ENCODE results near the gene MACROH2A1. TPM values are rescaled to one million over a fixed set of nuclear protein-coding genes. Genes with fewer than 3 reads are reported as not detected.

Gene MACROH2A1
- polyA plus RNA-seq, 6 donors from 2014 or later, result 85.2 to 170 (median 120) TPM

DNA sequence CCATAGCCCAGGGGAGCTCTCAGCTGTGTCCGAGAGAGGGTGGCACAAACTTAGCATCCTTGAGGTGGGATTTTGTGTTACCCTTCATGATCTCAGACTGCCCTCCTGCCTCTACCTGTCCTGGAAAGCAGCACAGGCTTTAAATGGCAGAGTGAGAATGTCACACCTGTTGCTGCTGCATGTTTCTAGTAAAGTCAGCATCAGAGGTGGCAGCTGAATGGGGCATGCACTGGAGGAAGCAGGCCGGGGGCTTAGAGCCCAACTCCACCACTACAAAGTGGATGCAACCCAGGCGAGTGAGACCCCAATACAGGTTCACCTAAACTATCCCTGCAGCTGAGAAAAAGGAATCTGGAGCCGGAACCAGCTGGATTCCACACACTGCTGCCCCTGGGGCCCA lies 51.6 kb downstream of the MACROH2A1 start:
- Mint-ChIP-seq H3K27ac (peak overlapping the region in 2 of 6 donors; percentile 12 to 54), H3K4me3 (no peak overlapping the region), H3K27me3 (no peaks in the 10 kb centered on the region), H3K36me3 (peaks cover 28 to 40% of the 10 kb centered on the region in 2 donors), H3K9me3 (peaks cover 0 to 3% (median 0%) of the 10 kb centered on the region in 7 donors), H3K4me1 (peaks cover 14 to 32% (median 32%) of the 10 kb centered on the region in 3 donors)
- DNase-seq, result no peak
- ATAC-seq (ENCODE audit: low read depth in 2 of 2), result no peak

DNA sequence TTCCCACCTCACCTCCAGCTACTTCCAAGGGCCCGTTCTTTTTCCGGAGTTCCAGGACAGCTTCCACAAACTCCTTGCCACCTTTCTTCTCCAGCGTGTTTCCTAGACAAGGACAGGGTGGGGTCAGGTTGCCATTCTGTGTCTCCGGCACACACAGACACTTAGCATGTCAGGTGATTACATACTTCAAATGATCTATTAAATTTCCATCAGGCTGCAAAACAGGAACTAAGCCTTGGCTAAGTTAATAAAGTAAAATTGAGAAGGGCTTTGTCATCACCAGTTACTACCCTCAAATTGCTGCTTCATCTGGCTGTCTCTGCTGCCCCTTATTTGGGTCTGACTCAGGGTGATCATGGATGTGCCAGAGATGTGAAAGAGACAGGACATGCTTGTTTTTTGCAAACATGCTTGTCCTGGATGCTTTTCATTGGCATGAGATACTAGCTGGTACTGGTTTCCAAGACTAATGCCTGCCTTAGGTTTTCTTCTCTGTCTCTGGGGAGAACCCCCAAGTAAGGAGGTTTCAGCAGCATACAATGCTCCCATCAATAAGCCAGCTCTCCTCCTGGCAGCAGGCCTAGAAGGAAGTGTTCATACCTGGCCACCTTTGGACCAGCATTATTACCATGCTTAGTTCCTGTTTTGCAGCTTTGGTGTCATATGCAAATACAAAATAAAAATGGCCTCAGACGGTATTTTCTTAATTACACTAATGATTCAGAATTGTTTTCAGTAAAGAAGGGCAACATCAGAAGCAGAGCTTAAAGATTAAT lies 52.9 kb downstream of the MACROH2A1 start:
- DNase-seq (peak; percentile 18), ATAC-seq (ENCODE audit: low read depth in 2 of 2) (peak; percentile 84 to 88)
- Mint-ChIP-seq H3K4me3 (peak overlapping the region in 7 of 8 donors; percentile 49 to 85 (median 59)), H3K4me1 (peaks cover 14 to 32% (median 32%) of the 10 kb centered on the region in 3 donors), H3K36me3 (peaks cover 38 to 44% of the 10 kb centered on the region in 2 donors), H3K27me3 (no peaks in the 10 kb centered on the region), H3K9me3 (peaks cover 0 to 3% (median 0%) of the 10 kb centered on the region in 7 donors), H3K27ac (peak overlapping the region; percentile 70 to 97 (median 92))

DNA sequence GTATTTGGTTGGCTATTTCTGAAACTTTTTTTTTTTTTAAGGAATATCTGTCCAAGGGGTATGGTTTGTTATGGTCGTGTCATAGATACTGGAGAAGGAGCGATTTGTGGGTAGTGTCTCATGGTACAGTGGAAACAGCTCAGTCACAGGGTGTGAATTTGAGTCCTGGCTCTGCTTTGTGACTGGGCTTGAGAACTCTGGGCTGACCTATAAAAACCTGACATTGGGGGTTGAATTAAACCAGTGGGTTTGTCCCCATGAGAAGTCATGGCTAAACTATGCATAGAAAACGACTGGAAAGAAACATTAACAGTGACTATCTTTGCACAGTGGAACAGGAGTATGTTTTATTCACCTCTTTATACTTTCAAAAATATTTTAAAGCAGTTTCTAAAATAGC lies 54.7 kb downstream of the MACROH2A1 start:
- ATAC-seq (ENCODE audit: low read depth in 2 of 2), result no peak
- DNase-seq, result no peak
- H3K36me3 Mint-ChIP-seq, result peaks cover 42 to 51% of the 10 kb centered on the region in 2 donors
- H3K9me3 Mint-ChIP-seq, result peaks cover 0 to 3% (median 0%) of the 10 kb centered on the region in 7 donors
- H3K27me3 Mint-ChIP-seq, result no peaks in the 10 kb centered on the region
- H3K4me3 Mint-ChIP-seq, result peak overlapping the region in 1 of 8 donors; percentile 3
- H3K4me1 Mint-ChIP-seq, result peaks cover 14 to 31% (median 30%) of the 10 kb centered on the region in 3 donors
- H3K27ac Mint-ChIP-seq, result peak overlapping the region in 1 of 6 donors; percentile 17

DNA sequence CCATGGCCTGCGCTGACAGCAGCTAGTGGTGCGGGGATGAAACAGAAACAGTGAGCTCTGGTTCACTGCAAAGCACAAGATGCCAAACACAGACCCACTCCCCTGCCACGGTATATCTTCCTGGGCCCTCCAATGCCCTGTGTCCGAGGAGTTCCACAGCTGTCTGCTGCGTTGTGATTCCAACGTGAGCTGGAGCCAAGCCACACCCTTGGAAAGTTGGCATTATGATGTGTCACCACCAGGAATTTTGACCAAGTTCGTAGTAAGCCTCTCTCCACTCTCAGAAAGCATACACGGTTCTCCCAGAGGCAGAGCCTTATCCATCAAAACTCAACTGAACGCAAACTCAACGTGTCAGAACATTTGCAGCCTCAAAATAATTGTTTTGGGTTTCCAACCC lies 55.6 kb downstream of the MACROH2A1 start:
- ATAC-seq (ENCODE audit: low read depth in 2 of 2) (no peak), DNase-seq (no peak)
- H3K27ac Mint-ChIP-seq, result no peak overlapping the region
- peaks cover 42 to 47% of the 10 kb centered on the region in 2 donors for H3K36me3 Mint-ChIP-seq
- no peak overlapping the region for H3K4me3 Mint-ChIP-seq
- no peaks in the 10 kb centered on the region for H3K27me3 Mint-ChIP-seq
- peaks cover 14 to 28% (median 27%) of the 10 kb centered on the region in 3 donors for H3K4me1 Mint-ChIP-seq
- H3K9me3 Mint-ChIP-seq, result peaks cover 0 to 3% (median 0%) of the 10 kb centered on the region in 7 donors

DNA sequence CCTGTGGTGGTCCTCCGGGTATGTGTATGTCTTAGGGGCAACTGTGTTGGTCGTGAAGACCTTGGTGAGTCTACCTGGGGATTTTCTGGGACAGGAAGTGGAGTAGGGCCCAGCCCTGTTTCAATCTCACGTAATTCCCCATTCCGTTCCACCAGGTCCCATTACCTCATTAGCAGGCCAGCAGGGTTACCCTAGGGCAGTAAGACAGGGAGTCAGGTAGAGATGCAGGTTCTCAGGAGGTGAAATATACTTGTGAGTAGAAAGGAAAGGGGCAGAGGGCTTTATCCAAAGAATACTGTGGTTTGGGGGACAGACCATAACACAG lies 56.5 kb downstream of the MACROH2A1 start:
- Mint-ChIP-seq H3K27ac (no peak overlapping the region), H3K4me1 (peaks cover 14 to 27% (median 27%) of the 10 kb centered on the region in 3 donors), H3K36me3 (peaks cover 42 to 47% of the 10 kb centered on the region in 2 donors), H3K4me3 (no peak overlapping the region), H3K27me3 (no peaks in the 10 kb centered on the region), H3K9me3 (peaks cover 0 to 3% (median 0%) of the 10 kb centered on the region in 7 donors)
- ATAC-seq (ENCODE audit: low read depth in 2 of 2) (no peak), DNase-seq (no peak)

DNA sequence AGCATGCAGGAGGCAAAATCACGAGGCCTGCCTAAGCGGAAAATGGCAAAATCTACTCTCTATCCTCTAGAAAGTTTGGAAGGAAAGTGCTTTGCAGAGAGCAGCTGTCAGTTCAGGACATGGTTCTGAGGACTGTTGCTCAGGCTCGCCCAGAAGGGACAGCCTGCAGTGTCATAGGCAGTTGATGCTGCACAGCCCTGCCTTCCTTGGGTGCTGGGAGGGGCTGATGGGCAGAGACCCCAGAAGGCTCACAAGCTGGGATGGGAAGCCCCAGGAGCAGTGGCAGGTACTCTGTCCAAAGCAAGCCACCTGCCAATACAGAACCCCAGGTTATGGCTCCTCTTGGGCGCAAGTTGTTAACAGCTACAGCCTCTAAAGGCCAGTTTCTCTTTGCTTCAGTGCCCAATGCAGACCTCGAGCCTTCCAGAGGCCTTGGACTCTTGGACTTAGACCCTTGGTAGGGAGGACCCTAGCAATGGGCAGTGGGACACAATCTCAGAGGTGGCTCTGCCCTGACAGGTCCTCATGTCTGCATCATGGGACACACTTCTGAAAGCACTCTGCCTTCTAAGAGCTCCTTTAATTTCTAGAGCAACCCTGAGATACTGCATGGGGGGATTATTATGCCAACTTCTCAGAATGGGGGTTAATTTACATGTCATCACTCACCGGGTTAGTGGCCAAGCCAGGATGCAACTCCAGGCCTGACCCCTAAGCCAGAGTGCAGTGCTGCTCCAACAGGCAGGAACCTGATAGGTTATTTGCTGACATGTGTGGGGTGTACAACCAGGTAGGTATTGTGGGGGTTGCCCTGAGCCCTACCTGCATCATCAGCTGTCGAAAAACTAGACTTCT lies 57.1 kb downstream of the MACROH2A1 start:
- ATAC-seq (ENCODE audit: low read depth in 2 of 2), result no peak
- Mint-ChIP-seq H3K4me1 (peaks cover 13 to 26% (median 21%) of the 10 kb centered on the region in 3 donors), H3K9me3 (peaks cover 0 to 3% (median 0%) of the 10 kb centered on the region in 7 donors), H3K27ac (no peak overlapping the region), H3K27me3 (no peaks in the 10 kb centered on the region), H3K4me3 (peak overlapping the region in 1 of 8 donors; percentile 47), H3K36me3 (peaks cover 42 to 46% of the 10 kb centered on the region in 2 donors)
- DNase-seq, result no peak

DNA sequence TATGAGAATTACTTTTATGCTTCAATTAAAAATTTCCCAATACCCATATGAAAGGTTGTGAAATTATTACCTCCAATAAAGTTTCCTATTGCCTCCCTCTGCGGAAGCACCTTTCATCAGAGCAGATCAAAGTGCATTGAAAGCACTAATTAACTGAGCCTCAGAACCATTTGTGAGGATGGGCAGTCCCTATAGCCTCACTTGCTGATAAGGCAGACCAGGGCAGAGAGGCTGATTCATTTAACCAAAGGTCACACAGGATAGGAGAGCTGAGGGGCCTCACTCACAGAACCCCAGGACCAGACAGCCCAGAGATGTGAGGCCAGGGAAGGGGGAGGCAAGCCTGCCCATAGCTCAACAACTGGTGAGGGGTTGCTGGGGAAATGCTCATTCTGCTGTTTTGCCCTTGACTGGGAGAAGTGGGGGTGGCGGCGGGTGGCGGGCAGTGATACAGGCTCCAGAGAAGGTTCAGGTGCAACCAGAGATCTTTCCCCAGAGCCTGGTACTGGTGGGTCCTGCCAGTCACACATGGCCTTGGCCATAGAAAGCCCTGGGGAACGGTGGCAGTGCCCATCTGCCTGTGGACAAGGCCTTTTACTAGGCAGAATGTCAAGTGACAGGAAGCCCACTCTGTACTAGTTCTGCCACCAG lies 57.9 kb downstream of the MACROH2A1 start:
- DNase-seq (no peak), ATAC-seq (ENCODE audit: low read depth in 2 of 2) (no peak)
- Mint-ChIP-seq H3K4me3 (no peak overlapping the region), H3K9me3 (no peaks in the 10 kb centered on the region), H3K27ac (peak overlapping the region in 1 of 6 donors; percentile 42), H3K4me1 (peaks cover 5 to 18% (median 13%) of the 10 kb centered on the region in 3 donors), H3K36me3 (peaks cover 39 to 40% of the 10 kb centered on the region in 2 donors), H3K27me3 (no peaks in the 10 kb centered on the region)

DNA sequence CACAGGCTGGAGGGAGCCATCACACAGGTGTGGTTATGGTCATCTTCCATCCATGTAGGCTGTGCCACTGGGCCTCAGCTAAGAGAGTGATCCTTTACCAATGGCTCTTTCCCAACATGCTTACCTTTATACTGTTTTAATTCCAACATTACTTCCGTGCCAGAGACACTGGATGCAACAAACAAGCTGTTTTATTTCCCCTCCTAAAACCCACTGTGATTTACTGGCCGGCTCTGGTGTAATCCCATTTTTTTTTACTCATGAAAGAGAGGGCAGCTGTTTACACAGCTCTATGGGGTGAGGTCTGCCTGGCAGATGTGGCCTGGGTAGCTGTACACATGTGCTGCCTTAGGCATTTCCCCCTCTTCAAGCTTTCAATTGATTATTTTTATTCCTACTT lies 58.5 kb downstream of the MACROH2A1 start:
- Mint-ChIP-seq H3K36me3 (peaks cover 34 to 39% of the 10 kb centered on the region in 2 donors), H3K4me3 (no peak overlapping the region), H3K27ac (peak overlapping the region in 2 of 6 donors; percentile 21 to 51), H3K27me3 (no peaks in the 10 kb centered on the region), H3K9me3 (no peaks in the 10 kb centered on the region), H3K4me1 (peaks cover 0 to 12% (median 8%) of the 10 kb centered on the region in 3 donors)
- no peak for DNase-seq
- ATAC-seq (ENCODE audit: low read depth in 2 of 2), result no peak

DNA sequence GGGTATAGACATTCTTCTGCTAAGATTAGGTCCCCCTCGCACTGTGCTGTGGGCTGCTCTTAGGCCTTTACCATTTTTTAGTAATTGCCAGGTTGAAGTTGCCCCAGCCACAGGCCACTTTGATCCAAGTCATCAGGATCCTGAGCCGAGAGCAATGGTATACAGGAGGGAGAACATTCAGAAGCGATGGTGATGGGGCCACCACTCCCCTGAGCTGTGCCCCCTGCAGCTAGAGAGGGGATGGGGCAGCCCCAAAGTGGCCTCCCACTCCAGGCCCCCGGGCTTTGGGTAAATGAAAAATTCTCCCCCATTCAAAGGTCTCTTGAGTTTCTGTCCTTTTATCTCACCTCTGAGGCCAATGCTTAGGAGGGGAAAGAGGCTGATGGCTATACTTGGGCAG lies 59.4 kb downstream of the MACROH2A1 start:
- no peaks in the 10 kb centered on the region for H3K27me3 Mint-ChIP-seq
- H3K36me3 Mint-ChIP-seq, result peaks cover 34% of the 10 kb centered on the region in 2 donors
- no peak for ATAC-seq (ENCODE audit: low read depth in 2 of 2)
- DNase-seq, result no peak
- H3K27ac Mint-ChIP-seq, result no peak overlapping the region
- H3K4me1 Mint-ChIP-seq, result peaks cover 0 to 4% (median 0%) of the 10 kb centered on the region in 3 donors
- no peak overlapping the region for H3K4me3 Mint-ChIP-seq
- no peaks in the 10 kb centered on the region for H3K9me3 Mint-ChIP-seq

DNA sequence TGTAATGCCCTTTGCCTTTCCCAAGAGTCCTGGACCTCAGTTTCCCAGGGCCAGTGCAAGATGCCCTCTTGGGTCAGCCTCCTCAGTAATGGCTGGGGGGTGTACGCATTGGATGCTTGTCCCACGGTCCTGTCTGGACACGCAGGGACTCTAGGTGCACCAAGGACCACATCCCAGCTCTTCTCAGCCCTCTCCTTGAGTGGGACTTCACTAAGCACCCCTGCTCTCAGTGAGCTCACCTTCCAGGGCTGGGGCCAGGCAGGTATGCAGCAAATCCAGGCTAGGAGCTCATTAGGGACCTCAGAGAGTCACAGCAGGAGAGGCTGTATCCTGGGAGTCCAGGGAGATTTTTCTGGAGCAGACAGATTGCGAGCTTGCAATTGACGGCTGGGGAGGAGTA lies 59.8 kb downstream of the MACROH2A1 start:
- no peaks in the 10 kb centered on the region for H3K27me3 Mint-ChIP-seq
- no peaks in the 10 kb centered on the region for H3K9me3 Mint-ChIP-seq
- peak overlapping the region in 1 of 6 donors; percentile 47 for H3K27ac Mint-ChIP-seq
- H3K36me3 Mint-ChIP-seq, result peaks cover 31 to 33% of the 10 kb centered on the region in 2 donors
- peaks cover 0 to 3% (median 0%) of the 10 kb centered on the region in 3 donors for H3K4me1 Mint-ChIP-seq
- no peak for ATAC-seq (ENCODE audit: low read depth in 2 of 2)
- no peak overlapping the region for H3K4me3 Mint-ChIP-seq
- DNase-seq, result no peak

DNA sequence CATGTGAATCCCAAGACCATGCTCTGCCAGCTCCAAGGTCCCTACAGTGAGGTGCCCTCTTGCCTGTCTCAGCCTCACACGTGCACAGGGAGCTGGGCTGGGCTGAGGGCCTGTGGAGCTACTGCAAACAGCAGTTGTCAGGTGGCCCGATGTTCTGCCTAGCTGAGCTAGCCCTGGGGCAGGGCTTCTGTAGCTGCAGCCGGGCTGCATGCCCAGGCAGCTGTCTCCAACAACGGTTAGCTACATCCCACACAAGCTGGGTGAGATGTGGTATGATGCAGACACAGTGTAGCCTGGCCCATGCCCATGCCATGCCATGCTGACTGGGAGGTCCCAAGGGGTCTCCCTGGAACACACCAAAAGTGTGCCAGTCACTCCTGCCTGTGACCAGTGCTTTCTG lies 62.0 kb downstream of the MACROH2A1 start:
- H3K4me3 Mint-ChIP-seq, result no peak overlapping the region
- H3K36me3 Mint-ChIP-seq, result peaks cover 11 to 19% of the 10 kb centered on the region in 2 donors
- H3K27me3 Mint-ChIP-seq, result no peaks in the 10 kb centered on the region
- no peaks in the 10 kb centered on the region for H3K9me3 Mint-ChIP-seq
- no peak for DNase-seq
- no peak for ATAC-seq (ENCODE audit: low read depth in 2 of 2)
- no peaks in the 10 kb centered on the region for H3K4me1 Mint-ChIP-seq
- no peak overlapping the region for H3K27ac Mint-ChIP-seq

DNA sequence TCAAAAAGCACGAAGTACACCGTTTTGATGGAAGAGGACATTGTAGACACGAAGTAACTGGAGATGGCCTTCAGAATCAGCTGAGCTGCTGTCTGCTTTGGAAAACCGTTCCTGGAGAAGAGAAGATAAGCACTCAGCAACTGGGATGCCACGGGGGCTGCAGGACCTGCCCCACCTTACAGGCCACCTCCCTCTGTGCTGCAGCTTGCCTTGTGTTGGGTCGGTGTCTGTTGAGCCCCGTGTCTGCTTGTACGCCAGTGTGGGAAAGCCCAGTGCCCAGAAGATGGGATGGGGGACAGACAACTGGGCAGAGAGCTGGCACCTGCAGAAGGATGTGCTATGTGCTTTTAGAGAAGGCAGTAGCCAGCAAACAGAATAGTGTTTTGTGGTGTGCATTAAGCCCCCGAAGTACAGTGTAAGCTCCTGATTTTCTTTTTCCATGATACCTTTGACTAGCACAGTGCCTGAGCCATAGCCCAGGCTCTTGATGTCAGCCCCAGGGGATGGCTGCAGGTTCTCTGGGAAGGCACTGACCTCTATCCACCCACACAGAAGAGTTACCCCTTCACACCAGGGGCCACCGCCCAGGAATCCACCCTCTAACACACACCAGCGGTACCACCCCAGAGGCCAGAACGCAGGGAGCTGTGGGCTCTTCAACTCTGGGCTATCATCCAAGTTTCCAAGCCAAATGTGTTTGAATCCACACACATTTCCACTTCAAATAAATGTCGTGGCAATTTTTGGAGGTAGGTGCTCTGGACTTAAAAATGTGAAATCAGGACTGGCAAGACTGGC lies 63.8 kb downstream of the MACROH2A1 start:
- ATAC-seq (ENCODE audit: low read depth in 2 of 2), result no peak

More for the DNA sequence above, 63.8 kb downstream of the MACROH2A1 start:
- Mint-ChIP-seq H3K27me3 (no peaks in the 10 kb centered on the region), H3K4me3 (no peak overlapping the region), H3K36me3 (peaks cover 0 to 7% of the 10 kb centered on the region in 2 donors), H3K4me1 (no peaks in the 10 kb centered on the region), H3K9me3 (no peaks in the 10 kb centered on the region), H3K27ac (peak overlapping the region in 3 of 6 donors; percentile 10 to 65 (median 63))
- DNase-seq, result no peak

All from naive B cell (primary cell).